GOT3 (cell line): ENCODE results near the gene SKIC2.
"Not testable (repeated sequence)": the region's sequence is repeated elsewhere in the genome, so short reads cannot be mapped to it uniquely, and the experiment has no call there.

ENCODE experiments used
- DNase-seq: peaks from one replicate; lab custom pipeline; 2025; ENCODE audit warnings: mixed read lengths; lab: John Stamatoyannopoulos, UW

The SKIC2 gene

DNA sequence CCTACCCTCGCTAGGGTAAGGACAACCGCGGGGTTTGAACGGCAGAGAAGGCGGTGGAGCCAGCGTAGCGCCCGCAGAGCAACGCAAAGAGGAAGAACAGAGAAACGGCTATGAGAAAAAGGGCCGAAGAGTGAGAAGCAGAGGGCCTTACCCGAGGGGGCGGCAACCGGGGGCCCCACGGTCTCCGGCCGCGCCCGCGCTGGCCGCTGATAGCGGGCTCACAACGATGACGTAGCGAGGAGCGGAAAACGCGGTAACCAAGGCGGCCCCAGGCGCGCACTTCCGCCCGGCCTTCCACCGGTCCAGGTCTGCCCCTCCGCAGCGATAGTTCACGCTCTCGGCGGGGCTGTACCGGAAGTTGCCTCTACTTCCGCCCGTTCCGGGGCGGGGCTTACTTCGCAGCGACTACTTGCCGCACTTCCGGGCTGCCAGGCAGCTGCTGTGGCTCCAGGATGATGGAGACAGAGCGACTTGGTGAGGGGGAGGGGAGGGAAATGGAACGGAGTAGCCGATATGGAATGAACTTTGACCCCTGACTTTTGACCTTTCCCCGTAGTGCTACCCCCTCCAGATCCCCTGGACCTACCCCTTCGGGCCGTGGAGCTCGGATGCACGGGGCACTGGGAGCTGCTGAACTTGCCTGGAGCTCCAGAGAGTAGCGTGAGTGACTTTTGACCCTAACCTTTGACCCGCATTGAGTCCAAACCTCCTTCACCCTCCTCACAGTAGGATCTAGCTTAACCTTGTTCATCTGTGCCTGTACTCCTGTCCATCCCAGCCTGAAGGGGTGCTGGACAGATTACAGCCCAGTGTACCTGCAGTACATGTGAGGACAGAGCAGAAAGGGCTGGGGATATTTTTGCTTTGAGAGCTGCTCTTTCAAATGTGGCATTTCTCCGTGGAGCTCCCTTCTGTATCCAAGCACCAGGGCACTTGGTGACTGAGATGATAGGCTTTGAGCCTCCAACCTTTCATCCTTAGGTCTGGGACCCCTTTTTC, at the start of gene SKIC2, which contains the start of gene NELFE:
SKIC2 (plus strand) TSS at position 435 of the 999 bp plus-strand sequence; CDS start at position 453, 18 bp downstream.
NELFE (minus strand) TSS at position 231 of the 999 bp plus-strand sequence. CDS start 525 bp downstream, outside the sequence.
- peak; percentile 92 for DNase-seq

DNA sequence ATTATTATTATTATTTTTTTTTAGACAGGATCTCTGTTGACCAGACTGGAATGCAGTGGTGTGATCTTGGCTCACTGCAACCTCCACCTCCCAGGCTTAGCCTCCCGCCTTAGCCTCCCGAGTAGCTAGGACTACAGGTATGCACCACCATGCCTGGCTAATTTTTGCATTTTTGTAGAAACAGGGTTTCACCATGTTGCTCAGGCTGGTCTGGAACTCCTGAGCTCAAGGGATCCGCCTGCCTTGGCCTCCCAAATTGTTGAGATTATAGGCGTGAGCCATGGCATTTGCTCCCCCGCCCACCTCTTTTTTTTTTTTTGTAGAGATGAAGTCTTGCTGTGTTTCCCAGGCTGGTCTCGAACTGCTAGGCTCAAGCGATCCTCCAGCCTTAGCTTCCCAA, 49.7 kb upstream of the SKIC2 start:
- not testable (repeated sequence) for DNase-seq

DNA sequence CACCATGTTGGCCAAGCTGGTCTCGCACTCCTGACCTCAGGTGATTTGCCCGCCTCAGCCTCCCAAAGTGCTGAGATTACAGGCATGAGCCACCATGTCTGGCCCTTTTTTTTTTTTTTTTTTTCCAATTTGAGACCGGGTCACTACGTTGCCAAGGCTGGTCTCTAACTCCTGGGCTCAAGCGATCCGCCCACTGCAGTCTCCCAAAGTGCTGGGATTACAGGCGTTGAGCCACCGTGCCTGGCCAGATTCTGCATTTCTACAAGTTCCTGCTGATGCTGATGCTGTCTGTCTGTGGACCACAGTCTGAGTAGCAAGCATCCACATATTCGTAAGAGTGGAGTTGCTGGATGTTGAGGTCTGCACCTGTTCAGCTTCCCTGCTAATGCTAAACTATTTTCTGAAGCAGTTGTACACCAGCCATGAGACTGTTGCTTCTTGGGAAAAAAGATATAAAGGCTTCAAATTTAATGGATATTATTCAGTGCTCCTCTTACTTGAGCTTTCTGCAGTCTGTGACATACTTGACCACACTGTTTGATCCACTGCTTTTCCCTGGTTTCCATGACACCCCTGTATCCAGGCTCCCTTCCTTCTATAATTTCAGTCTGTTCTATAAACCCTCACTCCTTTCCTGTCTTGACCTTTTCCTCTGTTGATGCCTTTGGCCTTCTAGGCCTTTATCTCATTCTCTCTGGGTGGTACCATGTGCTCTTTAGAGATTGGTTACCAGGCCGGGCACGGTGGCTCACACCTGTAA, 47.0 kb upstream of the SKIC2 start:
- DNase-seq = no peak

DNA sequence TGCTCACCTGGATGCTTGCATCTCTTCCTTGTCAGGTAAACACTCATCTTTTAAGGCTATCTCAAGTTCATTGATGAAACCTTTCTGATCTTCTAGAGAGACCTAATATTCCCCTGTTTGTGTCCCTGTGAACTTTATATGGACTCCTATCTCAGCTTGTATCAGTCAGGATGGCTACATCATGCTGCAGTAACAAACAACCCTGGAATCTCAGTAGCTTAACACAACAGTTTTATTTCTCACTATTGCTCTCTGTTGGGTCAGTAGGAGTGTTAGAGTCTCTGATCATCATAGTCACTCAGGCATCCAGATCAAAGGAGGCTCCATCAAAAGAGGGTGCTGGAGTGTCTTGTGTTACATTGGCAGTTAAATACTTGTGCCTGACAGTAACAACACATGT, 43.6 kb upstream of the SKIC2 start:
- no peak for DNase-seq

DNA sequence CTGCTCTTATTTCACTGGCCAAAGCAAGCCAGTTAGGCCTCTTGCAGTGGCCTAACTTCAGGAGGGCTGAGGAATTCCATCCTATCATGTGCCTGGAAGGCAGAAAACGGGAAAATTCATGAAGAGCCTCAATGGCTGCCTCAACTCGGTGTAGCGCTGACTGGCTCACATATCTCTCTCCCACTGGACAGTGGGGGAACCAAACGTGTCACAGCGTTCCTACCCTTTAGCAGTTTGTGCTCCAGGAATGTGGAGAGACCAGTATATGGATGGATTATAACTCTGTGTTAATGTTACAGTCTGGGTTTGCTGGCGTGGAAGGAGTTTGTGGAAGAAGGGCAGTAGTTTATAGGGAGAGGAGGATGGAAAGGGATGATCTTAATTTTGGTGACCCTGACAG, 43.2 kb upstream of the SKIC2 start:
- no peak for DNase-seq

DNA sequence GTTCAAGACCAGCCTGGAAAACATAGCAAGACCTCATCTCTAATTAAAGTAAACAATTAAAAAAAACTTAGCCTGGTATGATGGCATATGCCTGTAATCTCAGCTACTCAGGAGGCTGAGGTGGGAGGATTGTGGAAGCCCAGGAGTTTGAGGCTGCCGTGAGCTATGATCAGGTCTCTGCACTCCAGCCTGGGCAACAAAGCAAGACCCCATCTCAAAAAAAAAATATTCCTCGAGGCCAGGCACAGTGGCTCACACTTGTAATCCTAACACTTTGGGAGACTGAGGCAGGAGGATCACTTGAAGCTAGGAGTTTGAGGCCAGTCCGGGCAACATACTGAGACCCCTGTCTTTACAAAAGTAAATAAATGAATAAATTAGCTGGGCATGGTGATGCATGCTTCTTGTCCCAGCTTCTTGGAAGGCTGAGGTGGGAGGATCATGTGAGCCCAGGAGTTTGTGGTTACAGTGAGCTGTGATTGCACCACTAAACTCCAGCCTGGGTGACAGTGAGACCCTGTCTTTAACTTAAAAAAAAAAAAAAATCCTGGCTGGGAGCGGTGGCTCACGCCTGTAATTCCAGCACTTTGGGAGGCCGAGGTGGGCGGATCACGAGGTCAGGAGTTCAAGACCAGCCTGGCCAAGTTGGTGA, 40.8 kb upstream of the SKIC2 start:
- no peak for DNase-seq

DNA sequence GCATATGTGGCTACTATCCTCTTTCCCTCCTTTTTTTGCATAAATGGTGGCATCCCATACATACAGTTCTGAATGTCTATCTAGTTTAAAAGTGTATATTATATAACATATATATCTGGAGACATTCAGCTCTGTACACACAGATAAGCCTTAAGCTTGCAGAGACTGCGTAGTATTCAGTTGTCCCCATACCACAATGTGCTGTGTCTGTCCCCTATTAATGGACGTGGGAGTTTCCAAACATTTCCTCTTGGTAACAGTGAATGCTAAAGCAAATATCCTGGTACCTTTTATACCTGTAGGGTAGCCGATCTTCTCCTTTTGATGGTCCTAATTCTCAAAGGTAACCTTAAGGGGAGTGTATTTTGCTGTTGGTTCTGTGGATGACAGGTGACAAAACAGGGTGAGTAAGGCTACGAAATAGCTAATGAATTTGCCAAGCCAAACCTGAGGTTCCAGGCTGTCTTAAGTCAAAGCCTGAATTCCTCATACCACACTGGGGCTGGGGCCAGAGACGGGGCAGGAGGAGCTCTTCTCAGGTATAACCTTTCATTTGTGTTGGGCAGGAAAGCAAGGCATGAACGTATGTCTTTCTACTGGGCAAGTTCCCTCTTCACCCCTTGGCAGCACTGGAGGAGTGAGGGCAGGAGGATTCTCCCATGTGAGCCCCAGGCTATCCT, 39.2 kb upstream of the SKIC2 start:
- no peak for DNase-seq

DNA sequence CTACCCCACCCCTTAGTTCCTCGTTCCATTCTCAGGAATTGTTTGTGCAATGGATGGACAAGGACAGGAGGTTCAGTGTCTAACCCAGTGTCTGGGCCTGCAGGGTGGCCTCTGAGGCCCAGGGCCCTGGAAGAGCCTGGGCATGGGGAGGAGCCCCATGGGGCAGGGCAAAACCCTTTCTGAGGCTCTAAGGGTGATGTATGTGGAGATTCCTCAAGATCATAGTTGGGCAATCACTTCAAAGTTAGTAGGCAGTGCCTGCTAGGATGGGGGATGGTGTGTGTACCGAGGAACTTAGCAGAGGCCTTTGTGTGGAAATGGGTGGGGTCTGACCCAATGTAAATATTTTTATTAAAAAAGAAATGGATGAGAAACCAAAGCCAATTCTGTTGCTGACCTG, 38.2 kb upstream of the SKIC2 start:
- DNase-seq = no peak

DNA sequence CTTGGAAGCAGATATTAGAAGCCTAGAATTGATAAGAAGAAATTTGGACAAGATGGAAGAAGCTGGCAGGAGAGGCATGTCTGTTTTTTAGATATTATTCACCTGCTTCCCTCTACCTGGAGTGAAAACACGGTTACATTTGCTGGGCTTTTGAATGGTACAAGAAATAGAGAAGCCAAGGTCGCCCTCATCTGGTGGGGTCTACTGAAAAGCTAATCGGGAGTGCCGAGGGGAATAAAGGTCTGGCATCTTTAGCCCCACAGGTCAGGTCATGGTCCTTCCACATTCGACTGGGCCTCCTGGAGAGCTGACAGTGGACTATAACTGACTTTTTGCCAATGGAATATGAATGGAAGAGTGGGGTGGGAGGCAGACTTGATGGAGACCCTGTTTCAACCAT, 36.0 kb upstream of the SKIC2 start:
- DNase-seq = no peak

DNA sequence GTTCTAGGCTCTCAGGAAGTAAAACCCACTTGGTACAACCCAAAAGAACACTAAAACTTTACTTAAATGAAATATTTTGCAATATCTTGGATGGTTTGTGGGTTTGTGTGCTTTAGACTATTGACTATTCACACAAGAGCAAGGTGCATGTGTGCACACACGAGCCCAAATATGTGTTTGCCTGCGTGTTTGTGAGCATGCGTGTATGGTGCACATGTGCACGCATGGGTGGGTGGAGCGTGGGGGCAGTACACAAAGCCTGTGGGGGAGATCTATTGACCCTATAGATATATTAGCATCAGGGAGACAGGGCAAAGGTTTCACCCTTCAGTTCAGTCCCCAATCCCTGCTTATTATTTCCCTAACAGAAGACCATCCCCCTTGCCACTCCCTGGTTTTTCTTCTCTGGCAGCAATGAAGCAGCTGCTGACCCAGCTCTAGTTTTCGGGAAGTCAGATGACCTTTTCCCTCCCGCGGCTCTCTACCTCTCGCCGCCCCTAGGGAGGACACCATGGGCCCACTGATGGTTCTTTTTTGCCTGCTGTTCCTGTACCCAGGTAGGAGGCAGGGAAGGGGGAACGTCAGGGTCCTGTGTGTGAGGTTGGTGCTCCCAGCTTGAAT, 31.6 kb upstream of the SKIC2 start, which contains the start of gene C2:
C2 (plus strand) TSS at position 476 of the 621 bp plus-strand sequence; CDS start at position 512, 36 bp downstream.
- no peak for DNase-seq

DNA sequence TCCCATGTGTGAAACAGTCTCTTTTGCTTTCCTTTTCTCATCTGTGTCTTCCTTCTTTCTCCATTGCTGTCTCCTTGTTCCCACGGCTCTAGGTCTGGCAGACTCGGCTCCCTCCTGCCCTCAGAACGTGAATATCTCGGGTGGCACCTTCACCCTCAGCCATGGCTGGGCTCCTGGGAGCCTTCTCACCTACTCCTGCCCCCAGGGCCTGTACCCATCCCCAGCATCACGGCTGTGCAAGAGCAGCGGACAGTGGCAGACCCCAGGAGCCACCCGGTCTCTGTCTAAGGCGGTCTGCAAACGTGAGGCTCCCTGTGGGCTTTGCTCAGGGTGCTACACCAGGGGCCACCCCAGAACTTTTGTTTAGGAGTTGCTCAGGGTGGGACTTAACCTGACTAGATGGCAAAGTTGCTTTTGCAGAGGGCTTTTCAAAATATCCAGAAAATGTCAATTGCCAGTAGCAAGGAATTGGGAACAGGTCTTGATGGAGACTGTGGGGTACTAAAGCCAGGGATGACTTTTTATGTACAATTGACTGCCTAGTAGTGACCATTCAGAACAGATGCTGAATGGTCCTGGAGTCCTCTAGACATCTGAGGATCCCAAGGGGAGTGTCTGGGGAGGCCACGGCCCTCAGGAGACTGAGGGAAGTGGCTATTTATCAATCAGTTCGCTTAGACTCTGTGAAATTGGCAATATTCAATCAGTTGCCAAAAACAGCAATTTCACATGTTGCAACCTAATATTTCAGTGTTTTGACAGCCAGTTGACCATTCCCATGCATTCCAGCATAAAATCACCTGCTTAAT, 30.9 kb upstream of the SKIC2 start:
- no peak for DNase-seq

DNA sequence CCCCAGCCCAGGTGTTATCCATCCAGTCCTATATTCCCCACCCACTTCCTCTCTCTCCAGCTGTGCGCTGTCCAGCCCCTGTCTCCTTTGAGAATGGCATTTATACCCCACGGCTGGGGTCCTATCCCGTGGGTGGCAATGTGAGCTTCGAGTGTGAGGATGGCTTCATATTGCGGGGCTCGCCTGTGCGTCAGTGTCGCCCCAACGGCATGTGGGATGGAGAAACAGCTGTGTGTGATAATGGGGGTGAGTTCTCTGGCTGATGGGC, 30.4 kb upstream of the SKIC2 start:
- no peak for DNase-seq

DNA sequence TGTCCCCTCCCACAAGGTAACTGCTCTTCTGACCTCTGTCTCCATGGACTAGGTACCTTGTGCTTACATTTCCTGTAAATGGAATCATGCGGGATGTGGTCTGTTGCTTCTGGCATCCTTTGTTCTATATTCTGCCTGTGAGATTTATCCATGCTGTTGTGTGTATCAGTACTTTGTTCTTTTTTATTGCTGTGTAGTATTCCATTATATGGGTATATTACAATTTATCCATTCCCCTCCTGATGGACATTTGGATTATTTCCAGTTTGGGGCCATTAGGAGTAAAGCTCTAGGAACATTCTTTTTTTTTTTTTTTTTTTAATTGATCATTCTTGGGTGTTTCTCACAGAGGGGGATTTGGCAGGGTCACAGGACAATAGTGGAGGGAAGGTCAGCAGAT, 28.0 kb upstream of the SKIC2 start:
- DNase-seq = no peak

DNA sequence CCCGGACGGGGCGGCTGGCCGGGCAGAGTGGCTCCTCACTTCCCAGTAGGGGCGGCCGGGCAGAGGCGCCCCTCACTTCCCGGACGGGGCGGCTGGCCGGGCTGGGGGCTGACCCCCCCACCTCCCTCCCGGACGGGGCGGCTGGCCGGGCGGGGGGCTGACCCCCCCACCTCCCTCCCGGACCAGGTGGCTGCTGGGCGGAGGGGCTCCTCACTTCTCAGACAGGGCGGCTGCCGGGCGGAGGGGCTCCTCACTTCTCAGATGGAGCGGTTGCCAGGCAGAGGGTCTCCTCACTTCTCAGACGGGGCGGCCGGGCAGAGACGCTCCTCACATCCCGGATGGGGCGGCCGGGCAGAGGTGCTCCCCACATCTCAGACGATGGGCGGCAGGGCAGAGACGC, 26.8 kb upstream of the SKIC2 start:
- not testable (repeated sequence) for DNase-seq

DNA sequence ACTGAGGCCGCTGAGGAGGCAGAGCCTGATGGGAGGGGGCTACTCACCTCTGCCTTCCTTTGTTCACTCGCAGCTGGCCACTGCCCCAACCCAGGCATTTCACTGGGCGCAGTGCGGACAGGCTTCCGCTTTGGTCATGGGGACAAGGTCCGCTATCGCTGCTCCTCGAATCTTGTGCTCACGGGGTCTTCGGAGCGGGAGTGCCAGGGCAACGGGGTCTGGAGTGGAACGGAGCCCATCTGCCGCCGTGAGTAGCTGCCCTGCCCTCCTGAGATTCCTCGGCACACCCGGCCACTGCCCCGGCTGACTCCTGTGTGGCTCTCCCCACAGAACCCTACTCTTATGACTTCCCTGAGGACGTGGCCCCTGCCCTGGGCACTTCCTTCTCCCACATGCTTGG, 25.4 kb upstream of the SKIC2 start:
- DNase-seq = no peak

DNA sequence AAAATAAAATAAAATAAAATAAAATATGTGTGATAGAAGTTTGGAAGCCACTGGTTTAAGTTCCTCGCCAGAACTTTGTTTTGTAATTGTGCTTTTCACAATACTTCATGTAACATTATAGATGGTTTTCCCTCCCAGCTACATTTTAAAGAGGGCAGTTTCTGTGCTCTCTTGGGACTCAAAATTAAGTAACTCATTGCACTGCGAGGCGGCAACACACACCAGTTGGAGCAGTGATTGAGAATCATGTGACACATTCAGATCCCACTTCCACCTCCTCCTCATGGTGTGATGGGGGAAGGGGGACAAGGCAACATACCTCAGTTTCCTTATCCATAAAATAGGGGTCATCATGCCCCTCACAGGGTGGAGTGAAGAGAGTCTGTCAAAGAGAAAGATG, 24.0 kb upstream of the SKIC2 start:
- no peak for DNase-seq

DNA sequence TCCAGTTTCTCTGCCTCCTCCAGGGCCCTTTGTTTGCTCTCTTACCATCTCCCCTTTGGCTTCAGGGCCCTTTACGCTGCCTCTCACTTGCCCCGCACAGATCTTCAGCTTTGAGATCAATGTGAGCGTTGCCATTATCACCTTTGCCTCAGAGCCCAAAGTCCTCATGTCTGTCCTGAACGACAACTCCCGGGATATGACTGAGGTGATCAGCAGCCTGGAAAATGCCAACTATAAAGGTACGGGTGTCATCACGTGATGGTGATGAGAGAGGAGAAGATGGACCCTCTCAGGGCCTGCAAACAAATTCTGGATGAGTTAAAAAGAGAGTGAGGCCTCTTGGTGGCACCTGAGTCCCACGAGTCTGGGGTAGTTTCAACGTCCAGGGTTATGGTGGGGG, 23.2 kb upstream of the SKIC2 start:
- DNase-seq = no peak

DNA sequence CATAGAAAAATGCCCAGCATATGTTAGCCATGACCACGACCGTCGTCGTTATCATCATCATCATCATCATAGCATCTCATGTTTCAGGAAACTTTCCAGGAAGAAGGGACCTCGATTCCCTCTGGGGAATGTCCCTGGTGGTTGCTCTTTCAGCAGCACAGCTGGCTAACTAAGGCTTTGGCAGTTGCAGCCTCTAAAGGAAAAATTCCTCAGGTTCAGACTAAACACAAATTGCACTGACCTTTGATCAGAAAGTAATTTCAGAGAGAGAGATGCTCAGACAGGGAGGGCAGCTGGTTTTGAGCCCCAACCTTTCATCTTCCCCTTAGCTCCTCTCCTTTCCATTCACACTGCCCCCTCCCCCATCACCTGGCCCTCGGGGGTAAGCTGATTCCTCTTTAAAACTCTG, 18.7 kb upstream of the SKIC2 start:
- DNase-seq = no peak

DNA sequence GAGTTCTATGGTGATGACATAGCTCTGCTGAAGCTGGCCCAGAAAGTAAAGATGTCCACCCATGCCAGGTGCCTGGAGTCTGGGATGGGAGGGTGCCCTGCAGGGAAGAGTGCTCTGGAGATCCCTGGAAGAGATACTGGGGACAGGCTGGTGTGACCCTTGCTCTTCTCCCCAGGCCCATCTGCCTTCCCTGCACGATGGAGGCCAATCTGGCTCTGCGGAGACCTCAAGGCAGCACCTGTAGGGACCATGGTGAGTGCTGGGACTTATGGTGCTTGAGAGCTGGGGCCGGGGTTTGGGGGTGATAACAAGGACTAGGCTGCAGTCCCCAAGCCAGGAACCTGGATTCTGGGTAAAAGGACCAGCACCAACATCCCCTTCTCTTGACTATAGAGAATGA, 15.2 kb upstream of the SKIC2 start:
- no peak for DNase-seq

DNA sequence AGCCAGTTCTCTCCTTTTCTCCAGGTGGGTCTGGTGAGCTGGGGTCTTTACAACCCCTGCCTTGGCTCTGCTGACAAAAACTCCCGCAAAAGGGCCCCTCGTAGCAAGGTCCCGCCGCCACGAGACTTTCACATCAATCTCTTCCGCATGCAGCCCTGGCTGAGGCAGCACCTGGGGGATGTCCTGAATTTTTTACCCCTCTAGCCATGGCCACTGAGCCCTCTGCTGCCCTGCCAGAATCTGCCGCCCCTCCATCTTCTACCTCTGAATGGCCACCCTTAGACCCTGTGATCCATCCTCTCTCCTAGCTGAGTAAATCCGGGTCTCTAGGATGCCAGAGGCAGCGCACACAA, 13.8 kb upstream of the SKIC2 start:
- no peak for DNase-seq
